ENCODE data around the gene TTI1.

TTI1 gene

GRCh38 chr20:37944456-37944981 lies 88.7 kb downstream of the TTI1 start:
- no peak for ATAC-seq (ENCODE audit: insufficient read depth, low read depth)
- TF ChIP-seq CTCF (IDR thresholded peaks at IDR 0.05; ENCODE audit: borderline replicate concordance, extremely low read depth, low read length, poor library complexity, severe bottlenecking) (no peak), EZH2 (IDR thresholded peaks at IDR 0.05; ENCODE audit: borderline replicate concordance, low read depth, low read length, severe bottlenecking) (no peak)
- no peak overlapping the region for H2AFZ ChIP-seq (ENCODE audit: low read depth, low read length)

DNA sequence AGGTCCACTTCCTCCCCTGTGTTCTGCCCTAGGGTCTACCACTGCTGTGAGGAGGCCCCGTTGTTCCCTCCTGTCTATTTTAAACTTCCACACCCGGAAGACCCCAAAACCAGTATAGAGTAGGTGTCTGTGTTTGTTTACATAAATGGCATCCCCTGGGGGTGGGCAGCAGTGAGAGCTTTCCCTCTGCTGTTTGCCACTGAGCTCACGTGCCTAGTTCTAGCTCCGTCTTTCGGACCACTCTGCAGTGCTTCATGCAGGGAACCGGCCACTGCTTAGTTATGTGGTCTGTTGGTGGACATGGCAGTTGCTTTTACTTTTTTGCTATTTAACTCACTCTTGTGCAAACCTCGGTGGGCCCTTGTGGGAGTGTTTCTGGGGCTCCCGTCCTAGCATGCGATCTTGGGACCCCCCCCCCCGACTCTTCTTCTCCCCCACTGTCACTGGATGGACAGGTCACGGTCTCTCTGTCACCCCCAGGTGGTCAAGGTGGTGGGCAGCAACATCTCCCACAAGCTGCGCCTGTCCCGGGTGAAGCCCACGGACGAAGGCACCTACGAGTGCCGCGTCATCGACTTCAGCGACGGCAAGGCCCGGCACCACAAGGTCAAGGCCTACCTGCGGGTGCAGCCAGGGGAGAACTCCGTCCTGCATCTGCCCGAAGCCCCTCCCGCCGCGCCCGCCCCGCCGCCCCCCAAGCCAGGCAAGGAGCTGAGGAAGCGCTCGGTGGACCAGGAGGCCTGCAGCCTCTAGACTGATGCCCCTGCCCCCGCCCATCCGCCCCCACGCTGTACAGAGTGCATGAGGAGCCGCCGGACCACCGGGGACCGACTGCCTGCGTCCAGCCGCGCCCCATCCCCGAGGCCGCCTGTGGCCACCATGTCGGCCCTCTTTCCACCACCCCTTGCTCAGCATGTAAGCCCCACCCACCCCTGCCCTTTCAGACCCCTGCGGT lies 89.5 kb downstream of the TTI1 start:
- Histone ChIP-seq H3K36me3 (ENCODE audit: insufficient read depth, low read length) (no peaks in the 10 kb centered on the region), H2AFZ (ENCODE audit: low read depth, low read length) (no peak overlapping the region), H3K4me3 (ENCODE audit: low read depth in 1 of 2, low read length in 2 of 2) (no peak overlapping the region), H3K27me3 (ENCODE audit: insufficient read depth, low read length, poor library complexity) (no peaks in the 10 kb centered on the region), H3K79me2 (ENCODE audit: insufficient read depth, low read length) (no peaks in the 10 kb centered on the region), H3K27ac (ENCODE audit: low read length) (no peak overlapping the region), H3K9ac (ENCODE audit: low read depth, low read length) (no peak overlapping the region), H3K9me3 (ENCODE audit: insufficient read depth, low read length, severe bottlenecking) (no peaks in the 10 kb centered on the region), H3K4me1 (ENCODE audit: insufficient read depth, low read length) (no peaks in the 10 kb centered on the region), H4K20me1 (ENCODE audit: insufficient read depth, low read length) (peaks cover 4% of the 10 kb centered on the region; the same call in 1 of the 2 replicates), H3K4me2 (ENCODE audit: insufficient read depth, low read length) (no peak overlapping the region)
- no peak for ATAC-seq (ENCODE audit: insufficient read depth, low read depth)
- DNase-seq, result no peak
- TF ChIP-seq EZH2 (IDR thresholded peaks at IDR 0.05; ENCODE audit: borderline replicate concordance, low read depth, low read length, severe bottlenecking) (no peak), CTCF (IDR thresholded peaks at IDR 0.05; ENCODE audit: borderline replicate concordance, extremely low read depth, low read length, poor library complexity, severe bottlenecking) (peak; percentile 5)

More at GRCh38 chr20:37944456-37944981, 88.7 kb downstream of the TTI1 start:
- H3K27me3 ChIP-seq (ENCODE audit: insufficient read depth, low read length, poor library complexity), result no peaks in the 10 kb centered on the region
- no peaks in the 10 kb centered on the region for H3K9me3 ChIP-seq (ENCODE audit: insufficient read depth, low read length, severe bottlenecking)
- H3K36me3 ChIP-seq (ENCODE audit: insufficient read depth, low read length), result no peaks in the 10 kb centered on the region
- no peak overlapping the region for H3K9ac ChIP-seq (ENCODE audit: low read depth, low read length)
- no peak overlapping the region for H3K27ac ChIP-seq (ENCODE audit: low read length)
- H3K4me2 ChIP-seq (ENCODE audit: insufficient read depth, low read length), result no peak overlapping the region
- H3K4me1 ChIP-seq (ENCODE audit: insufficient read depth, low read length), result no peaks in the 10 kb centered on the region
- H3K79me2 ChIP-seq (ENCODE audit: insufficient read depth, low read length), result no peaks in the 10 kb centered on the region
- peaks cover 3% of the 10 kb centered on the region; the same call in 1 of the 2 replicates for H4K20me1 ChIP-seq (ENCODE audit: insufficient read depth, low read length)
- H3K4me3 ChIP-seq (ENCODE audit: low read depth in 1 of 2, low read length in 2 of 2), result no peak overlapping the region
- no peak for DNase-seq

- no peak overlapping the region for H3K9ac ChIP-seq (ENCODE audit: low read depth, low read length)
- no peaks in the 10 kb centered on the region for H3K27me3 ChIP-seq (ENCODE audit: insufficient read depth, low read length, poor library complexity)
- H2AFZ ChIP-seq (ENCODE audit: low read depth, low read length), result no peak overlapping the region
- no peak overlapping the region for H3K4me3 ChIP-seq (ENCODE audit: low read depth in 1 of 2, low read length in 2 of 2)
- no peaks in the 10 kb centered on the region for H3K36me3 ChIP-seq (ENCODE audit: insufficient read depth, low read length)
- no peak for DNase-seq
- TF ChIP-seq EZH2 (IDR thresholded peaks at IDR 0.05; ENCODE audit: borderline replicate concordance, low read depth, low read length, severe bottlenecking) (no peak), CTCF (IDR thresholded peaks at IDR 0.05; ENCODE audit: borderline replicate concordance, extremely low read depth, low read length, poor library complexity, severe bottlenecking) (no peak)
- H3K4me1 ChIP-seq (ENCODE audit: insufficient read depth, low read length), result no peaks in the 10 kb centered on the region
- no peak for ATAC-seq (ENCODE audit: insufficient read depth, low read depth)
- no peak overlapping the region for H3K27ac ChIP-seq (ENCODE audit: low read length)
- no peak overlapping the region for H3K4me2 ChIP-seq (ENCODE audit: insufficient read depth, low read length)
- no peaks in the 10 kb centered on the region for H3K9me3 ChIP-seq (ENCODE audit: insufficient read depth, low read length, severe bottlenecking)
- H3K79me2 ChIP-seq (ENCODE audit: insufficient read depth, low read length), result no peaks in the 10 kb centered on the region
- peaks cover 4% of the 10 kb centered on the region; the same call in 1 of the 2 replicates for H4K20me1 ChIP-seq (ENCODE audit: insufficient read depth, low read length)
Observed at GRCh38 chr20:37943033-37943432, 90.2 kb downstream of the TTI1 start.
